ENCODE data around the gene SETSIP.

The SETSIP gene

GRCh38 chr1:92030656-92031107 is 44.5 kb downstream of the SETSIP start (continued):
- TF ChIP-seq SCRT1 (tag by site-specific recombination; IDR thresholded peaks at IDR 0.05; ENCODE audit: borderline replicate concordance), result no peak
- TF ChIP-seq ZNF610 (tag by site-specific recombination; IDR thresholded peaks at IDR 0.05; ENCODE audit: borderline replicate concordance), result no peak
- no peak for TF ChIP-seq ZFP37 (tag by site-specific recombination; IDR thresholded peaks at IDR 0.05)
- TF ChIP-seq ZNF701 (tag by site-specific recombination; IDR thresholded peaks at IDR 0.05), result no peak
- no peak for TF ChIP-seq ZNF211 (tag by site-specific recombination; IDR thresholded peaks at IDR 0.05; ENCODE audit: low read depth)

- POLR2A ChIA-PET, result no interaction called here
- Histone ChIP-seq H3K9me3 (ENCODE audit: control insufficient read depth, insufficient read depth, low read depth, low read length) (no peaks in the 10 kb centered on the region), H3K4me1 (ENCODE audit: control insufficient read depth, insufficient read depth, low read length) (peaks cover 10% of the 10 kb centered on the region), H3K27ac (ENCODE audit: extremely low read depth, low read depth, low read length) (peak overlapping the region; percentile 90; the same call in 1 of the 2 replicates), H3K4me3 (ENCODE audit: low read depth, low read length) (peak overlapping the region; percentile 68), H3K36me3 (ENCODE audit: control insufficient read depth in 2 of 2, insufficient read depth in 1 of 2, low read length in 2 of 2) (no peaks in the 10 kb centered on the region; a peak in 1 of 3 replicates)
- TF ChIP-seq, protein P1, sequence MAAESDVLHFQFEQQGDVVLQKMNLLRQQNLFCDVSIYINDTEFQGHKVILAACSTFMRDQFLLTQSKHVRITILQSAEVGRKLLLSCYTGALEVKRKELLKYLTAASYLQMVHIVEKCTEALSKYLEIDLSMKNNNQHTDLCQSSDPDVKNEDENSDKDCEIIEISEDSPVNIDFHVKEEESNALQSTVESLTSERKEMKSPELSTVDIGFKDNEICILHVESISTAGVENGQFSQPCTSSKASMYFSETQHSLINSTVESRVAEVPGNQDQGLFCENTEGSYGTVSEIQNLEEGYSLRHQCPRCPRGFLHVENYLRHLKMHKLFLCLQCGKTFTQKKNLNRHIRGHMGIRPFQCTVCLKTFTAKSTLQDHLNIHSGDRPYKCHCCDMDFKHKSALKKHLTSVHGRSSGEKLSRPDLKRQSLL (tag by site-specific recombination; IDR thresholded peaks at IDR 0.05), result no peak
- TF ChIP-seq, protein P2, sequence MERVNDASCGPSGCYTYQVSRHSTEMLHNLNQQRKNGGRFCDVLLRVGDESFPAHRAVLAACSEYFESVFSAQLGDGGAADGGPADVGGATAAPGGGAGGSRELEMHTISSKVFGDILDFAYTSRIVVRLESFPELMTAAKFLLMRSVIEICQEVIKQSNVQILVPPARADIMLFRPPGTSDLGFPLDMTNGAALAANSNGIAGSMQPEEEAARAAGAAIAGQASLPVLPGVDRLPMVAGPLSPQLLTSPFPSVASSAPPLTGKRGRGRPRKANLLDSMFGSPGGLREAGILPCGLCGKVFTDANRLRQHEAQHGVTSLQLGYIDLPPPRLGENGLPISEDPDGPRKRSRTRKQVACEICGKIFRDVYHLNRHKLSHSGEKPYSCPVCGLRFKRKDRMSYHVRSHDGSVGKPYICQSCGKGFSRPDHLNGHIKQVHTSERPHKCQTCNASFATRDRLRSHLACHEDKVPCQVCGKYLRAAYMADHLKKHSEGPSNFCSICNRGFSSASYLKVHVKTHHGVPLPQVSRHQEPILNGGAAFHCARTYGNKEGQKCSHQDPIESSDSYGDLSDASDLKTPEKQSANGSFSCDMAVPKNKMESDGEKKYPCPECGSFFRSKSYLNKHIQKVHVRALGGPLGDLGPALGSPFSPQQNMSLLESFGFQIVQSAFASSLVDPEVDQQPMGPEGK (tag by site-specific recombination; IDR thresholded peaks at IDR 0.05), result no peak
- TF ChIP-seq ZNF48 (tag by site-specific recombination; IDR thresholded peaks at IDR 0.05) (no peak), ZNF514 (tag by site-specific recombination; IDR thresholded peaks at IDR 0.05) (no peak), ZNF704 (tag by site-specific recombination; IDR thresholded peaks at IDR 0.05) (no peak), ZNF629 (tag by site-specific recombination; IDR thresholded peaks at IDR 0.05) (no peak), ZNF292 (tag by site-specific recombination; IDR thresholded peaks at IDR 0.05; ENCODE audit: borderline replicate concordance, low read depth) (no peak), ZNF341 (tag by site-specific recombination; IDR thresholded peaks at IDR 0.05; ENCODE audit: low read depth) (no peak), REPIN1 (tag by site-specific recombination; IDR thresholded peaks at IDR 0.05; ENCODE audit: low read depth) (no peak), ZNF157 (tag by site-specific recombination; IDR thresholded peaks at IDR 0.05) (no peak), ZBTB21 (tag by site-specific recombination; IDR thresholded peaks at IDR 0.05) (no peak)
- TF ChIP-seq, protein P3, sequence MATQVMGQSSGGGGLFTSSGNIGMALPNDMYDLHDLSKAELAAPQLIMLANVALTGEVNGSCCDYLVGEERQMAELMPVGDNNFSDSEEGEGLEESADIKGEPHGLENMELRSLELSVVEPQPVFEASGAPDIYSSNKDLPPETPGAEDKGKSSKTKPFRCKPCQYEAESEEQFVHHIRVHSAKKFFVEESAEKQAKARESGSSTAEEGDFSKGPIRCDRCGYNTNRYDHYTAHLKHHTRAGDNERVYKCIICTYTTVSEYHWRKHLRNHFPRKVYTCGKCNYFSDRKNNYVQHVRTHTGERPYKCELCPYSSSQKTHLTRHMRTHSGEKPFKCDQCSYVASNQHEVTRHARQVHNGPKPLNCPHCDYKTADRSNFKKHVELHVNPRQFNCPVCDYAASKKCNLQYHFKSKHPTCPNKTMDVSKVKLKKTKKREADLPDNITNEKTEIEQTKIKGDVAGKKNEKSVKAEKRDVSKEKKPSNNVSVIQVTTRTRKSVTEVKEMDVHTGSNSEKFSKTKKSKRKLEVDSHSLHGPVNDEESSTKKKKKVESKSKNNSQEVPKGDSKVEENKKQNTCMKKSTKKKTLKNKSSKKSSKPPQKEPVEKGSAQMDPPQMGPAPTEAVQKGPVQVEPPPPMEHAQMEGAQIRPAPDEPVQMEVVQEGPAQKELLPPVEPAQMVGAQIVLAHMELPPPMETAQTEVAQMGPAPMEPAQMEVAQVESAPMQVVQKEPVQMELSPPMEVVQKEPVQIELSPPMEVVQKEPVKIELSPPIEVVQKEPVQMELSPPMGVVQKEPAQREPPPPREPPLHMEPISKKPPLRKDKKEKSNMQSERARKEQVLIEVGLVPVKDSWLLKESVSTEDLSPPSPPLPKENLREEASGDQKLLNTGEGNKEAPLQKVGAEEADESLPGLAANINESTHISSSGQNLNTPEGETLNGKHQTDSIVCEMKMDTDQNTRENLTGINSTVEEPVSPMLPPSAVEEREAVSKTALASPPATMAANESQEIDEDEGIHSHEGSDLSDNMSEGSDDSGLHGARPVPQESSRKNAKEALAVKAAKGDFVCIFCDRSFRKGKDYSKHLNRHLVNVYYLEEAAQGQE (tag by site-specific recombination; IDR thresholded peaks at IDR 0.05), result no peak
- TF ChIP-seq, protein P4, sequence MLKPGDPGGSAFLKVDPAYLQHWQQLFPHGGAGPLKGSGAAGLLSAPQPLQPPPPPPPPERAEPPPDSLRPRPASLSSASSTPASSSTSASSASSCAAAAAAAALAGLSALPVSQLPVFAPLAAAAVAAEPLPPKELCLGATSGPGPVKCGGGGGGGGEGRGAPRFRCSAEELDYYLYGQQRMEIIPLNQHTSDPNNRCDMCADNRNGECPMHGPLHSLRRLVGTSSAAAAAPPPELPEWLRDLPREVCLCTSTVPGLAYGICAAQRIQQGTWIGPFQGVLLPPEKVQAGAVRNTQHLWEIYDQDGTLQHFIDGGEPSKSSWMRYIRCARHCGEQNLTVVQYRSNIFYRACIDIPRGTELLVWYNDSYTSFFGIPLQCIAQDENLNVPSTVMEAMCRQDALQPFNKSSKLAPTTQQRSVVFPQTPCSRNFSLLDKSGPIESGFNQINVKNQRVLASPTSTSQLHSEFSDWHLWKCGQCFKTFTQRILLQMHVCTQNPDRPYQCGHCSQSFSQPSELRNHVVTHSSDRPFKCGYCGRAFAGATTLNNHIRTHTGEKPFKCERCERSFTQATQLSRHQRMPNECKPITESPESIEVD (tag by site-specific recombination; IDR thresholded peaks at IDR 0.05), result no peak
- CTCF ChIA-PET, result interaction anchor here (1.5 kb wide), 1 partner anchor 32 kb away, joined by 7 read pairs; no protein-coding TSS in a partner anchor
These were observed 45.8 kb downstream of the SETSIP start for GRCh38 chr1:92029241-92029922.
